GM12865 (cell line): ENCODE measurements around the gene GXYLT1.

Source experiments
- DNase-seq: peaks from one replicate; pipeline ENCODE4 v3.0.0; 2010; ENCODE audit warnings: low read depth
- H3K4me3 ChIP-seq: 2 replicates; pipeline ENCODE4 v1.5.1; 2011; ENCODE audit warnings: mild to moderate bottlenecking, low read depth, low read length, control low read depth
- TF ChIP-seq, protein P1 (sequence below): IDR thresholded peaks from 2 replicates; pipeline ENCODE4 v1.5.1; 2011; ENCODE audit warnings: low read length, control low read depth, low read depth, inconsistent platforms; ENCODE audit not compliant: insufficient read depth; ENCODE audit errors: missing control alignments

The GXYLT1 gene

GRCh38 chr12:42102720-42103119 lies 42.0 kb downstream of the GXYLT1 start:
- TF ChIP-seq, protein P1, sequence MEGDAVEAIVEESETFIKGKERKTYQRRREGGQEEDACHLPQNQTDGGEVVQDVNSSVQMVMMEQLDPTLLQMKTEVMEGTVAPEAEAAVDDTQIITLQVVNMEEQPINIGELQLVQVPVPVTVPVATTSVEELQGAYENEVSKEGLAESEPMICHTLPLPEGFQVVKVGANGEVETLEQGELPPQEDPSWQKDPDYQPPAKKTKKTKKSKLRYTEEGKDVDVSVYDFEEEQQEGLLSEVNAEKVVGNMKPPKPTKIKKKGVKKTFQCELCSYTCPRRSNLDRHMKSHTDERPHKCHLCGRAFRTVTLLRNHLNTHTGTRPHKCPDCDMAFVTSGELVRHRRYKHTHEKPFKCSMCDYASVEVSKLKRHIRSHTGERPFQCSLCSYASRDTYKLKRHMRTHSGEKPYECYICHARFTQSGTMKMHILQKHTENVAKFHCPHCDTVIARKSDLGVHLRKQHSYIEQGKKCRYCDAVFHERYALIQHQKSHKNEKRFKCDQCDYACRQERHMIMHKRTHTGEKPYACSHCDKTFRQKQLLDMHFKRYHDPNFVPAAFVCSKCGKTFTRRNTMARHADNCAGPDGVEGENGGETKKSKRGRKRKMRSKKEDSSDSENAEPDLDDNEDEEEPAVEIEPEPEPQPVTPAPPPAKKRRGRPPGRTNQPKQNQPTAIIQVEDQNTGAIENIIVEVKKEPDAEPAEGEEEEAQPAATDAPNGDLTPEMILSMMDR, result no peak
- no peak for DNase-seq
- no peak overlapping the region for H3K4me3 ChIP-seq

- TF ChIP-seq, protein P1, result no peak
- no peak overlapping the region for H3K4me3 ChIP-seq
- DNase-seq, result no peak
Observed at GRCh38 chr12:42099433-42099832, 45.2 kb downstream of the GXYLT1 start.

DNA sequence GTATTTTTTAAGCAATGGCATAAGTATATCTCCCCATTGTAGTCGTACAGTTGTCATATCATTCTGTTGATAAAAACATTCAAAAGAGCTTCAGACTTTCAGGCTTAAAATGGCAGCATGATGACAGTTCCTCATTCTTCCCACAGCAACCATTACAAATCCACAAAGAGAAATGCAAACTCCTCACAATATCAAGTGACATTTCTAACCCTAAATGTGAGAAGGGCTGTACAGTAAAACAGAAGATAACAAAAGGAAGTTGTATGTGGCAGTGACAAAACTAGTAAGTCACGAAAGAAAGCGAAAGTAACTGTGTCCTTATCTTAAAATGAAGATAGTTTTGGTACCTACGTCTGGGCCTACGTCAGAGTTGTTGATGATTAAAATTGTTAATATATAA lies 46.7 kb downstream of the GXYLT1 start:
- peak overlapping the region; percentile 34 for H3K4me3 ChIP-seq
- DNase-seq, result peak; percentile 58
- TF ChIP-seq, protein P1, result no peak

DNA sequence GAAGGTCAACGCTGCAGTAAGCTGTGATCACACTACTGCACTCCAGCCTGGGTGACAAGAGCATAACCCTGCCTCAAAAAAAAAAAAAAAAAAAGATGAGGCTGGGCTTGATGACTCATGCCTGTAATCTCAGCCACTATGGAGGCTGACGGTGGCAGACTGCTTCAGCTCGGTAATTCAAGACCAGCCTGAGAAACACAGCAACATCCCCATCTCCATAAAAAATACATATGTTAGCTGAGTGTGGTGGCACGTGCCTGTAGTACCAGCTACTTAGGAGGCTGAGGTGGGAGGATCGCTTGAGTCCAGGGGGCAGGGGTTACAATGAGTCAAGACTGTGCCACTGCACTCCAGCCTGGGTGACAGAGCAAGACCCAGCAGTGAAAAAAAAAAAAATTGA lies 50.4 kb downstream of the GXYLT1 start:
- DNase-seq, result no peak

GRCh38 chr12:42091769-42092168 lies 52.9 kb downstream of the GXYLT1 start:
- TF ChIP-seq, protein P1, result no peak
- DNase-seq, result no peak
- H3K4me3 ChIP-seq, result no peak overlapping the region

More for the DNA sequence above, 50.4 kb downstream of the GXYLT1 start:
- H3K4me3 ChIP-seq, result no peak overlapping the region
- TF ChIP-seq, protein P1, result no peak

- DNase-seq, result no peak
- no peak overlapping the region for H3K4me3 ChIP-seq
- TF ChIP-seq, protein P1, result no peak
Observed at GRCh38 chr12:42090899-42091298, 53.8 kb downstream of the GXYLT1 start.

GRCh38 chr12:42086031-42086430 lies 58.6 kb downstream of the GXYLT1 start:
- DNase-seq, result no peak
- H3K4me3 ChIP-seq, result no peak overlapping the region
- TF ChIP-seq, protein P1, result no peak
